ENCODE measurements around the gene DISC1.
"Not testable (repeated sequence)": the region's sequence is repeated elsewhere in the genome, so short reads cannot be mapped to it uniquely, and the experiment has no call there.

DISC1 gene

GRCh38 chr1:231667896-231668506 lies 41.4 kb downstream of the DISC1 start:
- no peak for DNase-seq (ENCODE audit: low read depth, low spot score)

GRCh38 chr1:231668826-231669225 lies 42.2 kb downstream of the DISC1 start:
- DNase-seq (ENCODE audit: low read depth, low spot score), result no peak

DNA sequence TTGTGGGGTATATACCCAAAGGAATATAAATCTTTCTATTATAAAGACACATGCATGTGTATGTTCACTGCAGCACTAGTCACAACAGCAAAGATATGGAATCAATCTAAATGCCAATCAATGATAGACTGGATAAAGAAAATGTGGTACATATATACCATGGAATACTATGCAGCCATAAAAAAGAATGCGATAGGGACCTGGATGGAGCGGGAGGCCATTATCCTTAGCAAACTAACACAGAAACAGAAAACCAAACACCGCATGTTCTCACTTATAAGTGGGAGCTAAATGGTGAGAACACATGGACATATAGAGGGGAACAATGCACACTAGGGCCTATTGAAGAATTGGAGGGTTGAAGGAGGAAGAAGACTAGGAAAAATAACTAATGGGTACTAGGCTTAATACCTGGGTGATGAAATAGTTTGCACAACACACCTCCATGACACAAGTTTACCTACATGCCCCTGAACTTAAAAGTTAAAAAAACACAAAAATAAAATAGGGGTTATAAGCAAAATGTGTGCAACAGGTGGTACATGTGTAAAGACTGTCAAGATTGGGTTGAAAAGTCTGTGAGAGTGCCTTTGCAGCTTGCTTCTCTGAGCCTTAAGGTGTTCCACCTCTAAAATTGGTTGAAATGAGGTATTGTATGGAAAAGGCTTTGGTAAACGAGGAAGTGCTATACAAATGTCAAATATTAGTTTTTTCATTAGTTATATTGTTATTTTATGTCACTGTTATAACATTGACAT lies 43.5 kb downstream of the DISC1 start:
- DNase-seq (ENCODE audit: low read depth, low spot score), result not testable (repeated sequence)

DNA sequence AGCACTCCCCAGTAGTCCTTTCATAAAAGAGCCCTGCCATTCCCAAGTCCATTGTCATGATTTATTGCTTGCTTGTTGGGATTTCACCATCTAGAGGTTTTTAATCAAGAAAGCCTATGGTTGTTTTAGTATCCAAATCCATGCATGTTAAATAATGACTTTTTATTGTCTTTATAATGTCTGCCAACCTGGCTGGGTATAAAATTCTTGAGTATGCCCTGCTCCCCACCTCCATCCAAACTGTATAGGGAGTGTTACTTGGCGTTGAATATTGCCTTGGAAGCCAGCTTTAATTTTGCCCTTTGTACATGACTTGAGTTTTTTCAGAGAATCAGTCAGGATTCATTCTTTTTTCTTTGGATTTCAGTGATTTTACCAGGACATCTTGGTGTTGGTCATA lies 44.2 kb downstream of the DISC1 start:
- DNase-seq (ENCODE audit: low read depth, low spot score), result no peak

- DNase-seq (ENCODE audit: low read depth, low spot score), result no peak
Observed at GRCh38 chr1:231674575-231674974, 48.0 kb downstream of the DISC1 start.

GRCh38 chr1:231676487-231676886 lies 49.9 kb downstream of the DISC1 start:
- DNase-seq (ENCODE audit: low read depth, low spot score), result no peak

GRCh38 chr1:231677442-231677841 lies 50.9 kb downstream of the DISC1 start:
- DNase-seq (ENCODE audit: low read depth, low spot score), result no peak

DNA sequence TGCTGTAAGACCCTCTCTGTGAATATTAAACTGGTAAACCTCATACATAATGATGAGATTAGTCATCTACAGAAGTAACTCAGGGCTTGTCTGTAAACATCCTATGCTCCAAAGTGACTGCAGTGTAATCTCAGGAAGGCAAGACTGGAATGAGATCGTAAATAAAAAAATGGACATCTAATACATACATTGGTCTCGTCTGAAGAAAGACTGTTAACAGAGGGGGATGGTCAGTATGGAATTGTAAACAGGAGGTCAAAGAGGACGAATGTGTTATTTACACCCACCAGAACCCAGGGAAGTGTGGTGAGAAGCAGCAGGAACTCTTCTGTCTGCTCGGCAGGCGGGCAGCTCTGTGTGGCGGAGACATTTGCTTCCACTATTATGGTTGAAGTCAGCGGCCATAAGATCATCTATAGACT lies 51.4 kb downstream of the DISC1 start:
- DNase-seq (ENCODE audit: low read depth, low spot score), result no peak

GRCh38 chr1:231679109-231679508 lies 52.5 kb downstream of the DISC1 start:
- DNase-seq (ENCODE audit: low read depth, low spot score), result no peak

DNA sequence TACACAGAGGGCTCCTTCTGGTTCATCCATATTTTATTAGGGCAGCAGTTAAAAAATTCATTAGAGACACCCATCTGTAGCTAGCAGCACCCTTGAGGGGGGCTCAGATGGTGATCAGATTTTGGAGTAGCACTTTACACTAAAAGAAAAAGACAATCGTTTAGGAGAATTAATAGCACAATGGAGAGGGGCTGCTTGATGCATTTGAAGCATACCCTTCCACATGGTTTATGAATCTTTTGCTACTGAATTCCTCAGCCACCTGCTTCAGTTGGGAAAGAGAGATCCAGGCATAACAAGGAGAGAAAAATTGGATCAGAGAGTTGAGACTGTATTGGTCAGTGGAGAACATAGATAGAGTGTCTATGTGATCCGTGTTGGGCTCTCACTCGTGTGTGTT lies 54.4 kb downstream of the DISC1 start:
- DNase-seq (ENCODE audit: low read depth, low spot score), result no peak

- DNase-seq (ENCODE audit: low read depth, low spot score), result no peak
Observed at GRCh38 chr1:231682779-231683178, 56.2 kb downstream of the DISC1 start.

GRCh38 chr1:231683439-231684165 lies 57.0 kb downstream of the DISC1 start:
- DNase-seq (ENCODE audit: low read depth, low spot score), result no peak

DNA sequence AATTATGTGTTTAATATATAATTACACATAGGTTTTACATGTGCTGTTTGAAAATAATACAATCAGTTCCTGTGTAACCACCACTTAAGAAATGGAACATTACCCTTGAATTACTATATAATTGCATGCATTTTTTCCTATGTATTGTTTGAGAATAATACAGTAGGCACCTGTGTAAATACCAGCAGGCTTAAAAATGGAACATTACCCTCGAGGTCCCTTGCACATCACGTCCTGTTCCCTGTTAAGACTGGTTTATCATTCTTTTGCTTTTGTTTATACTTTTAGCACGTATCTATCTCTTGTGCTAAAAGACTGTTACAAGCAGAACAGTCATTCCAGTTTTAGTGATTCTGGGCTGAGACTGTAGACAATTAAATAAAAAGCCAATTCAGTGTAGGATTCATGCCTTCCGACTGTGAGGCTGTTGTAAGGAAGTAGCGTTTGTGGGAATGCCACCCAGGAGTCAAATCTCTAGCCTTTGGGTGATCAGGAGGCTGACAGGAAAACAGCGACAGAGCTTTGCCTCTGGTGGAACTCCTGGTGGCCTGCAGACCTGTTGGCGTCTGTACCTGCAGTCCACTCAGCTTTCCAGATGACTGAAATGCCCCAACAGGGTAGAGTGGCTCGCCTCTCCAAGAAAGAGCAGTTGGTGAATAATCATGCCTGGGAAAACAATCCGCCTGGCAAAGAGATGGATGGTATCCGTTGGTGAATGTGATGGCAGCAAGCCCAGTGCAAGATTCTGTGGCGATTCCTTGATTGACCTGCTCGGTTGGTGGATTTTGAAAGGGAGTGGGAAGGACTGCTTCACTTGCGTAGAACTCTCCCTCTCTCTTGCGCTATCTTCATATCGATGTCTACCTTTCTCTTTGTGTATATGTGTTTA lies 58.0 kb downstream of the DISC1 start:
- DNase-seq (ENCODE audit: low read depth, low spot score), result no peak

GRCh38 chr1:231686384-231686783 lies 59.8 kb downstream of the DISC1 start:
- no peak for DNase-seq (ENCODE audit: low read depth, low spot score)

DNA sequence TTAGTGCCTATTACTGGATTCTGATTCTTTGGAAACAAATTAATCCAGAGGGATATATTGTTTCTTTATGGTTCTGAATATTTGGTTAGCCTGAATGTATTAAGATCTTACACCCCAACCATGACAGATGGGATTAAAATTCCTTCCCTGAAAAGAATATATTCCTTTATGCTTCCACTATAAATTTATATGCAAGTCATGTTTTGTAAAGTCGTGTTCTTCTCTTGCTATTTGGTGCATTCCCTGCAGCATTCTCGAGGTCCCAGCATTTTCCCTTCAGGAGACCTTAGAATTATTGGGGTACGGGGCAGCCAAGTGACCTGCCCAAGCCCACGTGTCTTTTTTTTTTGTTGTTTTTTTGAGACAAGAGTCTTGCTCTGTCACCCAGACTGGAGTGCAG lies 62.4 kb downstream of the DISC1 start:
- DNase-seq (ENCODE audit: low read depth, low spot score), result no peak

GRCh38 chr1:231690059-231690458 lies 63.5 kb downstream of the DISC1 start:
- no peak for DNase-seq (ENCODE audit: low read depth, low spot score)

DNA sequence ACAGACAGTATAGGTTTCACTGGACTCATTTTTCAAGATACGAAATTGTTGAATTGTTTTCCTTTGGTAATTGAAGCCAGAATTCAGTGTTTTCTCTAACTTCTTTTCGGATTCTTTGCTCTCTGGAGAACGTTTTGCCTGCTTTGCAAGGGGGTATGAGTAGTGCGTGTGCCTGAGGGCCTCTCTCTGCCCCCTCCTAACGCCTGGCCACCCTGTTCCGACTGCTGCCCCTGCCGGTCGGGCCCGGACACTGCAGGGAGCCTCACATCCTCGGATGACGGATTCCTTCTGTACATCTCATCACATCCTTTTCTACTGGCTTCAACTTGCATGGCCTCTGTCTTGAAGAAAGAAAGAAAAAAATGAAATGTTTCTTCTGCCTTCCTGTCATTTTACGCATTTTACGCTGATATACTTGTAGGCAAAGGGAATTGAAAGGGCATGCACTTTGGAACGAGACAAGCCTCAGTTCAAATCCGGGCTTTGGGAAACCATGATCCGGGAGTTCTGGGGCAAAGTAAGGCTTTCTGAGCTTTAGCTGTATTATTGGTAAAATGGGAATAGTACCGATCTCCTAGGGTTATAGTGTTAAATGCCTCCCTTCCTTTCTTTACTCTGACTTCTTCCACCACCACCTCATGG lies 65.1 kb downstream of the DISC1 start:
- no peak for DNase-seq (ENCODE audit: low read depth, low spot score)

DNA sequence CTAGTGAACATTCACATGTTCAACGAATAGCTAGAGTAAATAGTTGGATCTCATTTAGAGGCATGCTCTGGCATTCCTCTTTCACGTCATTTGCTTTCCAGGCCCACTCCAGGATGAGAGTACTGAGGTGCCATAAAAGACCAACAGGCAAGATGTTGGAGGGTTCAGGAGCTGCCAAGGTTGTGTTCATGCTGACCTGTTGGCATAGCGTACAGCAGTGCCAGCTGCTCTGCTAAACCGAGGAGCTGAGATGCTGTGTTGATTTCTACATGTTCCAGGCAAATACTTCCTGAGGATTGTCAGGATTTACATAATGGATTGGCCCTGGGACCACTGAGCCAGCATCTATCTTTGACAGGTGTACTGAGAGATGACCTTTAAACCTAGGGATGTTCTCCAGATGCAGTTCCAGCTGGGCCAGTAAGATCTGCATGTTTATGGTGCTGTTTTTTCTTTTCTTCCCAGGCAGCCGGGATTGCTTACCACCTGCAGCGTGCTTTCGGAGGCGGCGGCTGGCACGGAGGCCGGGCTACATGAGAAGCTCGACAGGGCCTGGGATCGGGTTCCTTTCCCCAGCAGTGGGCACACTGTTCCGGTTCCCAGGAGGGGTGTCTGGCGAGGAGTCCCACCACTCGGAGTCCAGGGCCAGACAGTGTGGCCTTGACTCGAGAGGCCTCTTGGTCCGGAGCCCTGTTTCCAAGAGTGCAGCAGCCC lies 66.9 kb downstream of the DISC1 start:
- no peak for DNase-seq (ENCODE audit: low read depth, low spot score)

- DNase-seq (ENCODE audit: low read depth, low spot score), result no peak
Observed at GRCh38 chr1:231694075-231694431, 67.5 kb downstream of the DISC1 start.

GRCh38 chr1:231694465-231695077 lies 68.0 kb downstream of the DISC1 start:
- no peak for DNase-seq (ENCODE audit: low read depth, low spot score)
